ENCODE data around the gene TNNT2.

- no peak for TF ChIP-seq CBX8 (IDR thresholded peaks at IDR 0.05; ENCODE audit: borderline replicate concordance, low read depth, low read length)
- no peak for TF ChIP-seq RAD21 (IDR thresholded peaks at IDR 0.05 in 1 of 2, conservative IDR thresholded peaks at IDR 0.05 in 1 of 2; ENCODE audit: low read depth in 2 of 2, low read length in 2 of 2)
- TF ChIP-seq, protein P1, sequence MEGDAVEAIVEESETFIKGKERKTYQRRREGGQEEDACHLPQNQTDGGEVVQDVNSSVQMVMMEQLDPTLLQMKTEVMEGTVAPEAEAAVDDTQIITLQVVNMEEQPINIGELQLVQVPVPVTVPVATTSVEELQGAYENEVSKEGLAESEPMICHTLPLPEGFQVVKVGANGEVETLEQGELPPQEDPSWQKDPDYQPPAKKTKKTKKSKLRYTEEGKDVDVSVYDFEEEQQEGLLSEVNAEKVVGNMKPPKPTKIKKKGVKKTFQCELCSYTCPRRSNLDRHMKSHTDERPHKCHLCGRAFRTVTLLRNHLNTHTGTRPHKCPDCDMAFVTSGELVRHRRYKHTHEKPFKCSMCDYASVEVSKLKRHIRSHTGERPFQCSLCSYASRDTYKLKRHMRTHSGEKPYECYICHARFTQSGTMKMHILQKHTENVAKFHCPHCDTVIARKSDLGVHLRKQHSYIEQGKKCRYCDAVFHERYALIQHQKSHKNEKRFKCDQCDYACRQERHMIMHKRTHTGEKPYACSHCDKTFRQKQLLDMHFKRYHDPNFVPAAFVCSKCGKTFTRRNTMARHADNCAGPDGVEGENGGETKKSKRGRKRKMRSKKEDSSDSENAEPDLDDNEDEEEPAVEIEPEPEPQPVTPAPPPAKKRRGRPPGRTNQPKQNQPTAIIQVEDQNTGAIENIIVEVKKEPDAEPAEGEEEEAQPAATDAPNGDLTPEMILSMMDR (IDR thresholded peaks at IDR 0.05; ENCODE audit: control extremely low read depth in 1 of 3, insufficient read depth in 1 of 3, low read depth in 1 of 3, low read length in 3 of 3), result no peak
- no peak for TF ChIP-seq SP1 (IDR thresholded peaks at IDR 0.05; ENCODE audit: low read depth, low read length)
- TF ChIP-seq MAX (IDR thresholded peaks at IDR 0.05), result no peak
- TF ChIP-seq YY1 (IDR thresholded peaks at IDR 0.05; ENCODE audit: low read depth, low read length), result no peak
- no peak for TF ChIP-seq EZH2 (IDR thresholded peaks at IDR 0.05; ENCODE audit: low read depth, low read length, severe bottlenecking)
- TF ChIP-seq GTF2F1 (IDR thresholded peaks at IDR 0.05; ENCODE audit: borderline replicate concordance, low read depth, low read length), result no peak
- TF ChIP-seq EGR1 (IDR thresholded peaks at IDR 0.05; ENCODE audit: borderline replicate concordance, low read depth, low read length), result no peak
Measured at GRCh38 chr1:201319631-201320030, 57.8 kb downstream of the TNNT2 start.

Measured in H1 (cell line).